Transverse colon (tissue), 4 donors: ENCODE measurements around the gene AKAP13.

Experiments
- CTCF ChIP-seq, 5 experiments: fragments of 200-600 bp in 3 of 5; fragments of 450-650 bp in 2 of 5; sonication (generic) in 3 of 5; IDR thresholded peaks; 1 replicate in 2 of 5; 2 replicates in 3 of 5; pipeline ENCODE4 v1.5.1; 2016 to 2017; ENCODE audit warnings: antibody characterized with exemption in 5 of 5, inconsistent platforms in 3 of 5, mild to moderate bottlenecking in 2 of 5, moderate library complexity in 1 of 5
- POLR2A ChIP-seq: fragments of 450-650 bp; IDR thresholded peaks from one replicate; pipeline ENCODE4 v1.6.1; 2016; ENCODE audit warnings: antibody characterized with exemption, mild to moderate bottlenecking, moderate library complexity
- POLR2AphosphoS5 ChIP-seq, 3 donors: sonication (generic); formaldehyde crosslinking; IDR thresholded peaks; one replicate each; pipeline ENCODE4 v1.6.1; 2016; ENCODE audit warnings: antibody characterized with exemption in 3 of 3

GRCh38 chr15:85598718-85599398 is 218.5 kb downstream of the AKAP13 start:
- no peak for TF ChIP-seq CTCF (IDR thresholded peaks at IDR 0.05)
- TF ChIP-seq POLR2A: no peak
- peak in 1 of 3 donors; percentile 9 for TF ChIP-seq POLR2AphosphoS5 (IDR thresholded peaks at IDR 0.05)
